ENCODE data around the gene CDR2.

DNA sequence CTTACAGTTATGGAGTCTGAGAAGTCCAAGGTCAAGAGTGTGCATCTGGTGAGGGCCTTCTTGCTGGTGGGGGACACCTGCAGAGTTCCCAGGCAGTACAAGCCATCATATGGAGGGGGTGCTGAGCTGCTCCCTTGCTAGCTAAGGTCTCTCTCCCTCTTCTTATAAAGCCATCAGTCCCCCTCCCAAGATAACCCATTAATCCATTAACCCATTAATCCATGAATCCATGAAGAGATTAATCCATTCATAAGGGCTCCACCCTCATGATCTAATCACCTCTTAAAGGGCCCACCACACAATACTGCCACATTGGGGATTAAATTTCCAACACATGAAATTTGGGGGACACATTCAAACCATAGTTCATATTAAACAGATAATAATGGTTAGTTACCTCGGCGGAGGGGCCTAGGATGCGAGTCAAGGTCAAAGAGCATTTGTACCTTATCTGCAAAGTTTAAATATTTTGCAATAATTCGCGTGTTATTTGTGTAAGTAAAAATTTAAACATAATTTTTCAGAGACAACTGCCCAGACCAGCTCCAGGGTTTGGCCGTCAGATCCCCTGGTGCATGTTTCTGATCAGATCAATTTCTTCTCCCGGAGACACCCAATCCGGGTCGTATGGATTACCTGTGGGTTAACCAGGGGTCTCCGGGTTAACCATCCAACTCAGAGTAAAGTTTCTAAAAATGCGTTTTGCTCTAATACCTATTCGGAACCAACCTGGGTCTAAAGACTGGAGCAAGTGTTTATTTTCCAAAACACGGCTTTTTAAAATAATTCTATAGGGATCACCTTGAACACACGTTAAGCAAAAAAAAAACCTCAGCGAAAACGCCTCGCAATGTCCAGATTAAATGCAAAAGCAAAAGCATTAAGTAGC, 78.0 kb downstream of the CDR2 start:
- TF ChIP-seq, protein P1, sequence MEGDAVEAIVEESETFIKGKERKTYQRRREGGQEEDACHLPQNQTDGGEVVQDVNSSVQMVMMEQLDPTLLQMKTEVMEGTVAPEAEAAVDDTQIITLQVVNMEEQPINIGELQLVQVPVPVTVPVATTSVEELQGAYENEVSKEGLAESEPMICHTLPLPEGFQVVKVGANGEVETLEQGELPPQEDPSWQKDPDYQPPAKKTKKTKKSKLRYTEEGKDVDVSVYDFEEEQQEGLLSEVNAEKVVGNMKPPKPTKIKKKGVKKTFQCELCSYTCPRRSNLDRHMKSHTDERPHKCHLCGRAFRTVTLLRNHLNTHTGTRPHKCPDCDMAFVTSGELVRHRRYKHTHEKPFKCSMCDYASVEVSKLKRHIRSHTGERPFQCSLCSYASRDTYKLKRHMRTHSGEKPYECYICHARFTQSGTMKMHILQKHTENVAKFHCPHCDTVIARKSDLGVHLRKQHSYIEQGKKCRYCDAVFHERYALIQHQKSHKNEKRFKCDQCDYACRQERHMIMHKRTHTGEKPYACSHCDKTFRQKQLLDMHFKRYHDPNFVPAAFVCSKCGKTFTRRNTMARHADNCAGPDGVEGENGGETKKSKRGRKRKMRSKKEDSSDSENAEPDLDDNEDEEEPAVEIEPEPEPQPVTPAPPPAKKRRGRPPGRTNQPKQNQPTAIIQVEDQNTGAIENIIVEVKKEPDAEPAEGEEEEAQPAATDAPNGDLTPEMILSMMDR (IDR thresholded peaks at IDR 0.05) = no peak
- TF ChIP-seq POLR2A (IDR thresholded peaks at IDR 0.05) = no peak
- TF ChIP-seq POLR2AphosphoS5 (IDR thresholded peaks at IDR 0.05) = no peak

Data from stomach (tissue), 4 donors.